Astrocyte (in vitro differentiated cells and primary cell): ENCODE results near the gene ZNF608. TPM values are rescaled to one million over a fixed set of nuclear protein-coding genes. Genes with fewer than 3 reads are reported as not detected.

Experiments
- DNase-seq: peaks from one replicate; pipeline ENCODE4 v3.0.0-alpha.2; 2010; ENCODE audit warnings: low read depth
- FAIRE-seq: peaks from 2 replicates; lab custom pipeline; 2011; peaks lifted over from hg19 to GRCh38; lab: Jason Lieb, UNC
- H2AFZ ChIP-seq: 2 replicates; pipeline ENCODE4 v1.6.0; 2012; ENCODE audit warnings: low read depth, low read length, inconsistent platforms
- H3K27ac ChIP-seq: 2 replicates; pipeline ENCODE4 v1.5.1; 2011; ENCODE audit warnings: low read depth, low read length, inconsistent platforms
- H3K27me3 ChIP-seq: 2 replicates; pipeline ENCODE4 v1.6.0; 2011; ENCODE audit warnings: low read length, inconsistent platforms; ENCODE audit not compliant: insufficient read depth
- H3K36me3 ChIP-seq: 2 replicates; pipeline ENCODE4 v1.5.1; 2011; ENCODE audit warnings: low read length, inconsistent platforms; ENCODE audit not compliant: insufficient read depth
- H3K4me1 ChIP-seq: 2 replicates; pipeline ENCODE4 v1.5.1; 2011; ENCODE audit warnings: low read length, inconsistent platforms; ENCODE audit not compliant: insufficient read depth
- H3K4me2 ChIP-seq: 2 replicates; pipeline ENCODE4 v1.6.0; 2012; ENCODE audit warnings: low read length, inconsistent platforms
- H3K4me3 ChIP-seq: 2 replicates; pipeline ENCODE4 v1.5.1; 2011; ENCODE audit warnings: low read depth, mild to moderate bottlenecking, low read length, inconsistent platforms; ENCODE audit not compliant: insufficient read depth
- H3K79me2 ChIP-seq: 2 replicates; pipeline ENCODE4 v1.6.0; 2012; ENCODE audit warnings: mild to moderate bottlenecking, low read length, inconsistent platforms; ENCODE audit not compliant: insufficient read depth
- H3K9ac ChIP-seq: 2 replicates; pipeline ENCODE4 v1.6.0; 2012; ENCODE audit warnings: mild to moderate bottlenecking, low read length, inconsistent platforms
- H3K9me3 ChIP-seq: 2 replicates; pipeline ENCODE4 v1.5.1; 2012; ENCODE audit warnings: low read depth, mild to moderate bottlenecking, low read length, inconsistent platforms; ENCODE audit not compliant: insufficient read depth
- H4K20me1 ChIP-seq: 2 replicates; pipeline ENCODE4 v1.6.0; 2012; ENCODE audit warnings: low read length, inconsistent platforms; ENCODE audit not compliant: insufficient read depth
- H3K27ac Mint-ChIP-seq: one replicate; pipeline ENCODE4 v1.8.0; 2021; ENCODE audit warnings: mild to moderate bottlenecking, mixed read lengths; ENCODE audit not compliant: unreplicated experiment
- H3K27me3 Mint-ChIP-seq: one replicate; pipeline ENCODE4 v1.8.0; 2021; ENCODE audit warnings: low read depth, mixed read lengths; ENCODE audit not compliant: unreplicated experiment
- H3K36me3 Mint-ChIP-seq: one replicate; pipeline ENCODE4 v1.8.0; 2021; ENCODE audit warnings: low read depth, mixed read lengths; ENCODE audit not compliant: unreplicated experiment
- H3K4me1 Mint-ChIP-seq: one replicate; pipeline ENCODE4 v1.8.0; 2021; ENCODE audit warnings: low read depth, mixed read lengths; ENCODE audit not compliant: unreplicated experiment
- H3K4me3 Mint-ChIP-seq: one replicate; pipeline ENCODE4 v1.8.0; 2021; ENCODE audit warnings: mild to moderate bottlenecking, moderate library complexity, mixed read lengths; ENCODE audit not compliant: unreplicated experiment
- H3K9me3 Mint-ChIP-seq: one replicate; pipeline ENCODE4 v1.8.0; 2021; ENCODE audit warnings: mild to moderate bottlenecking, mixed read lengths; ENCODE audit not compliant: unreplicated experiment
- CTCF ChIP-seq: IDR thresholded peaks from 2 replicates; pipeline ENCODE4 v1.5.1; 2011; ENCODE audit warnings: low read depth, mild to moderate bottlenecking, inconsistent platforms, low read length, moderate library complexity; ENCODE audit not compliant: insufficient read depth
- EZH2 ChIP-seq: IDR thresholded peaks from 2 replicates; pipeline ENCODE4 v1.6.1; 2012; ENCODE audit warnings: mild to moderate bottlenecking, low read length, inconsistent platforms; ENCODE audit not compliant: insufficient read depth
- total RNA-seq: library from RNA; stranded (reverse); gene quantifications from 2 replicates; pipeline ENCODE4 v1.2.1, GENCODE V29; 2021

The ZNF608 gene
- total RNA-seq, 1 donor from 2014 or later, result 57.3 TPM

GRCh38 chr5:124734574-124735168 lies 11.8 kb downstream of the ZNF608 start:
- no peak overlapping the region for H3K27ac ChIP-seq
- peaks cover 75% of the 10 kb centered on the region for H4K20me1 ChIP-seq
- H3K9me3 Mint-ChIP-seq, result no peaks in the 10 kb centered on the region
- peak overlapping the region; percentile 77 for H3K27ac Mint-ChIP-seq
- H3K36me3 Mint-ChIP-seq, result no peaks in the 10 kb centered on the region
- H3K4me2 ChIP-seq, result peak overlapping the region; percentile 84
- H3K9me3 ChIP-seq, result no peaks in the 10 kb centered on the region
- TF ChIP-seq EZH2, result no peak
- TF ChIP-seq CTCF, result no peak
- FAIRE-seq, result no peak
- H3K36me3 ChIP-seq, result no peaks in the 10 kb centered on the region
- H3K79me2 ChIP-seq, result peaks cover 67% of the 10 kb centered on the region
- peak overlapping the region; percentile 39 for H3K9ac ChIP-seq
- no peaks in the 10 kb centered on the region for H3K27me3 Mint-ChIP-seq
- H3K4me1 Mint-ChIP-seq, result peaks cover 75% of the 10 kb centered on the region
- peak overlapping the region; percentile 55 for H3K4me3 Mint-ChIP-seq
- peaks cover 27% of the 10 kb centered on the region for H3K4me1 ChIP-seq
- H3K27me3 ChIP-seq, result peaks cover 5% of the 10 kb centered on the region
- H3K4me3 ChIP-seq, result peak overlapping the region; percentile 42
- H2AFZ ChIP-seq, result no peak overlapping the region
- no peak for DNase-seq

- H3K4me3 Mint-ChIP-seq, result no peak overlapping the region
- no peak for DNase-seq
- Histone ChIP-seq H4K20me1 (peaks cover 76% of the 10 kb centered on the region), H3K36me3 (no peaks in the 10 kb centered on the region), H3K9me3 (no peaks in the 10 kb centered on the region), H3K9ac (no peak overlapping the region), H3K4me2 (no peak overlapping the region), H2AFZ (no peak overlapping the region), H3K4me1 (peaks cover 31% of the 10 kb centered on the region), H3K4me3 (no peak overlapping the region), H3K79me2 (peaks cover 64% of the 10 kb centered on the region), H3K27me3 (peaks cover 5% of the 10 kb centered on the region), H3K27ac (no peak overlapping the region)
- H3K9me3 Mint-ChIP-seq, result no peaks in the 10 kb centered on the region
- no peak overlapping the region for H3K27ac Mint-ChIP-seq
- H3K4me1 Mint-ChIP-seq, result peaks cover 72% of the 10 kb centered on the region
- TF ChIP-seq EZH2 (no peak), CTCF (no peak)
- H3K27me3 Mint-ChIP-seq, result no peaks in the 10 kb centered on the region
- FAIRE-seq, result no peak
- no peaks in the 10 kb centered on the region for H3K36me3 Mint-ChIP-seq
These were observed 13.1 kb downstream of the ZNF608 start for GRCh38 chr5:124733329-124733650.

- Histone ChIP-seq H3K36me3 (no peaks in the 10 kb centered on the region), H3K79me2 (peaks cover 63% of the 10 kb centered on the region), H3K4me2 (no peak overlapping the region), H3K9ac (no peak overlapping the region), H3K27ac (no peak overlapping the region), H3K27me3 (peaks cover 5% of the 10 kb centered on the region), H3K4me1 (peaks cover 31% of the 10 kb centered on the region), H4K20me1 (peaks cover 76% of the 10 kb centered on the region), H3K4me3 (no peak overlapping the region), H2AFZ (no peak overlapping the region), H3K9me3 (no peaks in the 10 kb centered on the region)
- Mint-ChIP-seq H3K4me3 (no peak overlapping the region), H3K4me1 (peaks cover 66% of the 10 kb centered on the region), H3K36me3 (no peaks in the 10 kb centered on the region), H3K27ac (no peak overlapping the region), H3K9me3 (no peaks in the 10 kb centered on the region), H3K27me3 (no peaks in the 10 kb centered on the region)
- TF ChIP-seq CTCF (no peak), EZH2 (no peak)
- FAIRE-seq, result no peak
- no peak for DNase-seq
These were observed 13.8 kb downstream of the ZNF608 start for GRCh38 chr5:124732428-124733328.
